WTC11 (cell line): Measurements from ENCODE around the gene NACA. TPM values are rescaled to one million over a fixed set of nuclear protein-coding genes. Genes with fewer than 3 reads are reported as not detected.

Experiments
- ATAC-seq: fragments of 200-7000 bp; cut with Tn5 transposase; 2 replicates; pipeline ENCODE4 v1.10.0; 2021; ENCODE audit warnings: mild to moderate bottlenecking, moderate library complexity
- CTCF ChIA-PET: fragments of 300-600 bp; sonication (Branson Sonifier 250); formaldehyde crosslinking; loops from one replicate; lab custom pipeline; 2021; ENCODE audit warnings: antibody characterized with exemption; lab: Charles Lee
- POLR2A ChIA-PET: fragments of 350-600 bp; sonication (Branson Sonifier 250); formaldehyde crosslinking; loops from one replicate; lab custom pipeline; 2021; ENCODE audit warnings: antibody characterized with exemption; lab: Charles Lee
- DNase-seq: peaks from one replicate; pipeline ENCODE4 v3.0.0; 2021; ENCODE audit warnings: low spot score
- H3K27ac Mint-ChIP-seq: 2 replicates; pipeline ENCODE4 v1.8.0; 2021; ENCODE audit warnings: mixed read lengths
- H3K27me3 Mint-ChIP-seq: 2 replicates; pipeline ENCODE4 v1.8.0; 2021; ENCODE audit warnings: low read depth, mild to moderate bottlenecking, moderate library complexity, mixed read lengths
- H3K36me3 Mint-ChIP-seq: 2 replicates; pipeline ENCODE4 v1.8.0; 2021; ENCODE audit warnings: mixed read lengths
- H3K4me1 Mint-ChIP-seq: 2 replicates; pipeline ENCODE4 v1.8.0; 2022; ENCODE audit warnings: mixed read lengths
- H3K4me3 Mint-ChIP-seq: 2 replicates; pipeline ENCODE4 v1.8.0; 2021; ENCODE audit warnings: mild to moderate bottlenecking, moderate library complexity, mixed read lengths
- H3K9me3 Mint-ChIP-seq: 2 replicates; pipeline ENCODE4 v1.8.0; 2021; ENCODE audit warnings: mixed read lengths
- ATF1 ChIP-seq: sonication (generic); formaldehyde crosslinking; IDR thresholded peaks from 2 replicates; pipeline ENCODE4 v1.8.1; 2023; ENCODE audit warnings: mild to moderate bottlenecking, moderate library complexity, missing genetic modification reagents
- ATF2 ChIP-seq: sonication (generic); formaldehyde crosslinking; IDR thresholded peaks from 2 replicates; pipeline ENCODE4 v1.8.1; 2022; ENCODE audit warnings: low read depth, missing genetic modification reagents, borderline replicate concordance
- ATF3 ChIP-seq: sonication (generic); formaldehyde crosslinking; conservative IDR thresholded peaks from 2 replicates; pipeline ENCODE4 v1.8.1; 2022; ENCODE audit warnings: mild to moderate bottlenecking, missing genetic modification reagents
- CBFB ChIP-seq: sonication (generic); formaldehyde crosslinking; IDR thresholded peaks from 2 replicates; pipeline ENCODE4 v1.8.1; 2022; ENCODE audit warnings: mild to moderate bottlenecking, low read depth, missing genetic modification reagents
- CDX4 ChIP-seq: fragments of 250-450 bp; sonication (Bioruptor Pico); IDR thresholded peaks from 2 replicates; pipeline ENCODE4 v1.9.0; 2021; ENCODE audit warnings: moderate library complexity, mild to moderate bottlenecking, inconsistent platforms, borderline replicate concordance
- CTCF ChIP-seq: fragments of 200-600 bp; IDR thresholded peaks from 2 replicates; pipeline ENCODE4 v1.8.0; 2022; ENCODE audit warnings: antibody characterized with exemption
- E2F4 ChIP-seq: sonication (generic); formaldehyde crosslinking; IDR thresholded peaks from 2 replicates; pipeline ENCODE4 v1.8.1; 2022; ENCODE audit warnings: low read depth, mild to moderate bottlenecking, moderate library complexity, missing genetic modification reagents, borderline replicate concordance
- EMX1 ChIP-seq: fragments of 250-450 bp; sonication (Bioruptor Pico); IDR thresholded peaks from 2 replicates; pipeline ENCODE4 v1.8.0; 2021; ENCODE audit warnings: mild to moderate bottlenecking
- ERG ChIP-seq: fragments of 250-450 bp; sonication (Bioruptor Pico); IDR thresholded peaks from 2 replicates; pipeline ENCODE4 v1.8.0; 2021; ENCODE audit warnings: mild to moderate bottlenecking
- ESRRA ChIP-seq: sonication (generic); formaldehyde crosslinking; IDR thresholded peaks from 2 replicates; pipeline ENCODE4 v1.8.1; 2022; ENCODE audit warnings: mild to moderate bottlenecking, missing genetic modification reagents, borderline replicate concordance
- FOXK1 ChIP-seq: sonication (generic); formaldehyde crosslinking; IDR thresholded peaks from 2 replicates; pipeline ENCODE4 v1.8.0; 2022; ENCODE audit warnings: mild to moderate bottlenecking, moderate library complexity, missing genetic modification reagents
- GTF2I ChIP-seq: fragments of 250-450 bp; sonication (Bioruptor Pico); conservative IDR thresholded peaks from 2 replicates; pipeline ENCODE4 v1.4.0; 2021; ENCODE audit warnings: mild to moderate bottlenecking
- JAZF1 ChIP-seq: fragments of 250-450 bp; sonication (Bioruptor Pico); IDR thresholded peaks from 2 replicates; pipeline ENCODE4 v1.9.0; 2021; ENCODE audit warnings: moderate library complexity, mild to moderate bottlenecking, inconsistent platforms
- NR2C2 ChIP-seq: sonication (generic); formaldehyde crosslinking; IDR thresholded peaks from 2 replicates; pipeline ENCODE4 v1.8.0; 2022; ENCODE audit warnings: mild to moderate bottlenecking, missing genetic modification reagents
- SOX15 ChIP-seq: fragments of 250-450 bp; sonication (Bioruptor Pico); IDR thresholded peaks from 2 replicates; pipeline ENCODE4 v1.9.0; 2021; ENCODE audit warnings: mild to moderate bottlenecking
- SP1 ChIP-seq: sonication (generic); formaldehyde crosslinking; conservative IDR thresholded peaks from 2 replicates; pipeline ENCODE4 v1.8.1; 2022; ENCODE audit warnings: missing genetic modification reagents
- TEAD1 ChIP-seq: sonication (generic); formaldehyde crosslinking; IDR thresholded peaks from 2 replicates; pipeline ENCODE4 v1.8.0; 2022; ENCODE audit warnings: mild to moderate bottlenecking, missing genetic modification reagents
- TP53 ChIP-seq: sonication (generic); formaldehyde crosslinking; IDR thresholded peaks from 2 replicates; pipeline ENCODE4 v1.8.1; 2023; ENCODE audit warnings: mild to moderate bottlenecking, missing genetic modification reagents
- ZNF138 ChIP-seq: sonication (generic); formaldehyde crosslinking; conservative IDR thresholded peaks from 2 replicates; pipeline ENCODE4 v1.8.1; 2022; ENCODE audit warnings: mild to moderate bottlenecking, moderate library complexity, missing genetic modification reagents
- ZNF232 ChIP-seq: sonication (generic); formaldehyde crosslinking; IDR thresholded peaks from 2 replicates; pipeline ENCODE4 v1.8.0; 2022; ENCODE audit warnings: mild to moderate bottlenecking, missing genetic modification reagents
- ZNF263 ChIP-seq: sonication (generic); formaldehyde crosslinking; IDR thresholded peaks from 2 replicates; pipeline ENCODE4 v1.8.1; 2022; ENCODE audit warnings: low read depth, mild to moderate bottlenecking, moderate library complexity, missing genetic modification reagents
- ZNF425 ChIP-seq: fragments of 250-450 bp; sonication (Bioruptor Pico); conservative IDR thresholded peaks from 2 replicates; pipeline ENCODE4 v1.9.0; 2021; ENCODE audit warnings: mild to moderate bottlenecking
- ZSCAN18 ChIP-seq: fragments of 250-450 bp; sonication (Bioruptor Pico); IDR thresholded peaks from 2 replicates; pipeline ENCODE4 v2.1.2; 2022; ENCODE audit warnings: mild to moderate bottlenecking, moderate library complexity
- total RNA-seq: library from RNA; stranded (reverse); gene quantifications from 3 replicates; pipeline ENCODE4 v1.2.3, GENCODE V29; 2021

Gene NACA
- total RNA-seq, 1 experiment from 2014 or later, result 987 TPM

- ATAC-seq (no peak), DNase-seq (no peak)
- H3K27me3 Mint-ChIP-seq, result no peaks in the 10 kb centered on the region
- H3K36me3 Mint-ChIP-seq, result peaks cover 78% of the 10 kb centered on the region
- ChIA-PET POLR2A (interaction anchor here (0.6 to 2.4 kb wide), 3 partner anchors 30 to 73 kb away, joined by 3 to 6 read pairs (median 3); partner anchors contain the start of gene PTGES3), CTCF (interaction anchor here (1.3 kb wide), 1 partner anchor 9 kb away, joined by 3 read pairs; no protein-coding TSS in a partner anchor)
- no peak overlapping the region for H3K27ac Mint-ChIP-seq
- H3K9me3 Mint-ChIP-seq, result no peaks in the 10 kb centered on the region
- H3K4me3 Mint-ChIP-seq, result no peak overlapping the region
- peaks cover 58% of the 10 kb centered on the region for H3K4me1 Mint-ChIP-seq
- no peak for TF ChIP-seq ATF3
- no peak for TF ChIP-seq ZSCAN18 (CRISPR knock-in tag)
- TF ChIP-seq ZNF425 (CRISPR knock-in tag), result no peak
- TF ChIP-seq EMX1 (CRISPR knock-in tag), result no peak
- no peak for TF ChIP-seq CDX4 (CRISPR knock-in tag)
- TF ChIP-seq ATF2, result no peak
- TF ChIP-seq TP53, result no peak
- no peak for TF ChIP-seq GTF2I (CRISPR knock-in tag)
- no peak for TF ChIP-seq JAZF1 (CRISPR knock-in tag)
- TF ChIP-seq ESRRA (CRISPR knock-in tag), result no peak
- TF ChIP-seq E2F4, result no peak
- no peak for TF ChIP-seq FOXK1 (CRISPR knock-in tag)
- no peak for TF ChIP-seq SOX15 (CRISPR knock-in tag)
- TF ChIP-seq, all 79 proteins: peak for 0
Observed at GRCh38 chr12:56718149-56718548, 7.0 kb downstream of the NACA start.

GRCh38 chr12:56716933-56717880 lies 7.9 kb downstream of the NACA start:
- H3K27me3 Mint-ChIP-seq, result no peaks in the 10 kb centered on the region
- ChIA-PET POLR2A (interaction anchor here (0.6 to 2.4 kb wide), 6 partner anchors 8 to 115 kb away, joined by 3 to 6 read pairs (median 3); partner anchors contain the start of genes NACA and PTGES3), CTCF (interaction anchor here (0.5 to 1.1 kb wide), 3 partner anchors 13 to 81 kb away, joined by 3 to 8 read pairs (median 3); partner anchors contain the start of gene PTGES3)
- H3K4me3 Mint-ChIP-seq, result no peak overlapping the region
- H3K9me3 Mint-ChIP-seq, result no peaks in the 10 kb centered on the region
- H3K27ac Mint-ChIP-seq, result peak overlapping the region; percentile 82; the same call in 1 of the 2 replicates
- no peak for DNase-seq
- ATAC-seq, result no peak
- peaks cover 78% of the 10 kb centered on the region for H3K36me3 Mint-ChIP-seq
- H3K4me1 Mint-ChIP-seq, result peaks cover 48% of the 10 kb centered on the region
- TF ChIP-seq NR2C2 (CRISPR knock-in tag) (no peak), SP1 (CRISPR knock-in tag) (no peak), CBFB (CRISPR knock-in tag) (no peak), ZNF138 (CRISPR knock-in tag) (no peak), CTCF (no peak), TEAD1 (CRISPR knock-in tag) (no peak), ATF1 (CRISPR knock-in tag) (no peak), ZNF232 (CRISPR knock-in tag) (no peak), ZNF263 (CRISPR knock-in tag) (no peak), ERG (CRISPR knock-in tag) (no peak)
